NCI-H2227 (cell line): ENCODE measurements around the gene ABCE1.
"Not testable (repeated sequence)": the region's sequence is repeated elsewhere in the genome, so short reads cannot be mapped to it uniquely, and the experiment has no call there.

Experiments
- DNase-seq: peaks from one replicate; lab custom pipeline; 2025; ENCODE audit not compliant: unreplicated experiment; lab: John Stamatoyannopoulos, UW

ABCE1 gene

GRCh38 chr4:145101091-145101490, 3.0 kb downstream of the ABCE1 start:
- DNase-seq = no peak

- no peak for DNase-seq
Measured at GRCh38 chr4:145102619-145103018, 4.5 kb downstream of the ABCE1 start.

GRCh38 chr4:145103496-145103895, 5.4 kb downstream of the ABCE1 start:
- no peak for DNase-seq

- DNase-seq = no peak
Measured at GRCh38 chr4:145107126-145107525, 9.0 kb downstream of the ABCE1 start.

GRCh38 chr4:145108128-145108527, 10.0 kb downstream of the ABCE1 start:
- DNase-seq = no peak

- no peak for DNase-seq
Measured at GRCh38 chr4:145125396-145125795, 27.3 kb downstream of the ABCE1 start.

- DNase-seq = no peak
Measured at GRCh38 chr4:145130130-145130529, 32.0 kb downstream of the ABCE1 start.

GRCh38 chr4:145130788-145131399, 32.8 kb downstream of the ABCE1 start:
- no peak for DNase-seq

GRCh38 chr4:145131848-145132247, 33.7 kb downstream of the ABCE1 start:
- DNase-seq = no peak

GRCh38 chr4:145132511-145133098, 34.5 kb downstream of the ABCE1 start:
- DNase-seq = no peak

- not testable (repeated sequence) for DNase-seq
Measured at GRCh38 chr4:145136219-145136618, 38.1 kb downstream of the ABCE1 start.

- no peak for DNase-seq
Measured at GRCh38 chr4:145148980-145149379, 50.9 kb downstream of the ABCE1 start.

GRCh38 chr4:145153181-145153903, 55.2 kb downstream of the ABCE1 start:
- no peak for DNase-seq

GRCh38 chr4:145153904-145154298, 55.8 kb downstream of the ABCE1 start:
- DNase-seq = no peak

- peak; percentile 2 for DNase-seq
Measured at GRCh38 chr4:145154573-145154972, 56.5 kb downstream of the ABCE1 start.

- DNase-seq = no peak
Measured at GRCh38 chr4:145155268-145155870, 57.3 kb downstream of the ABCE1 start.

- DNase-seq = no peak
Measured at GRCh38 chr4:145156986-145157385, 58.9 kb downstream of the ABCE1 start.

- DNase-seq = no peak
Measured at GRCh38 chr4:145161549-145161948, 63.4 kb downstream of the ABCE1 start.

- DNase-seq = no peak
Measured at GRCh38 chr4:145167887-145168286, 69.8 kb downstream of the ABCE1 start.

GRCh38 chr4:145168581-145169187, 70.6 kb downstream of the ABCE1 start:
- no peak for DNase-seq

GRCh38 chr4:145170223-145170622, 72.1 kb downstream of the ABCE1 start:
- no peak for DNase-seq

GRCh38 chr4:145171911-145172310, 73.8 kb downstream of the ABCE1 start:
- DNase-seq = no peak
